ENCODE results near the gene RSPH6A.

The RSPH6A gene

GRCh38 chr19:45772912-45773311, 42.2 kb downstream of the RSPH6A start:
- Histone ChIP-seq H3K79me1 (replicated peaks; ENCODE audit: low read length, poor library complexity, severe bottlenecking) (peaks cover 7% of the 10 kb centered on the region), H3K18ac (ENCODE audit: low read depth in 1 of 2, low read length in 2 of 2) (no peak overlapping the region), H4K8ac (ENCODE audit: low read length) (no peak overlapping the region), H3K4me2 (ENCODE audit: low read length, poor library complexity, severe bottlenecking) (no peak overlapping the region), H2AK5ac (ENCODE audit: low read length, severe bottlenecking) (peak overlapping the region; percentile 40), H2BK120ac (ENCODE audit: low read depth, low read length) (no peak overlapping the region), H3K27me3 (ENCODE audit: control insufficient read depth in 1 of 2, insufficient read depth in 1 of 2, low read length in 2 of 2) (no peaks in the 10 kb centered on the region), H3K9me3 (ENCODE audit: control insufficient read depth, low read length) (no peaks in the 10 kb centered on the region), H3K27ac (ENCODE audit: low read length, poor library complexity, severe bottlenecking) (no peak overlapping the region), H3K36me3 (ENCODE audit: control insufficient read depth in 1 of 2, insufficient read depth in 2 of 2, low read depth in 1 of 2, low read length in 2 of 2) (peaks cover 50 to 56% of the 10 kb centered on the region in 2 experiments), H2BK12ac (ENCODE audit: low read length in 2 of 2) (no peak overlapping the region), H4K91ac (ENCODE audit: low read length) (no peak overlapping the region), H3K14ac (ENCODE audit: low read length in 2 of 2) (no peak overlapping the region), H2BK5ac (ENCODE audit: low read depth, low read length, poor library complexity, severe bottlenecking) (no peak overlapping the region), H2BK15ac (ENCODE audit: low read depth, poor library complexity, severe bottlenecking) (no peak overlapping the region), H2AFZ (ENCODE audit: low read depth, low read length) (no peak overlapping the region), H3K4me3 (ENCODE audit: insufficient read depth in 1 of 2, low read depth in 1 of 2, low read length in 2 of 2) (no peak overlapping the region), H3K9ac (ENCODE audit: low read length) (no peak overlapping the region), H3K4me1 (ENCODE audit: control insufficient read depth, insufficient read depth, low read depth, low read length) (peaks cover 22% of the 10 kb centered on the region), H3K4ac (ENCODE audit: low read depth in 1 of 2, low read length in 2 of 2) (no peak overlapping the region), H3K23ac (ENCODE audit: low read length in 2 of 2) (no peak overlapping the region)
- no peak for DNase-seq
- WGBS, result 96% methylated on average over 3 of the region's 3 CpGs

GRCh38 chr19:45772130-45772840, 42.8 kb downstream of the RSPH6A start:
- Histone ChIP-seq H3K9ac (ENCODE audit: low read length) (no peak overlapping the region), H2BK12ac (ENCODE audit: low read length in 2 of 2) (no peak overlapping the region), H3K4me3 (ENCODE audit: insufficient read depth in 1 of 2, low read depth in 1 of 2, low read length in 2 of 2) (no peak overlapping the region), H4K91ac (ENCODE audit: low read length) (no peak overlapping the region), H2AFZ (ENCODE audit: low read depth, low read length) (no peak overlapping the region), H3K4me1 (ENCODE audit: control insufficient read depth, insufficient read depth, low read depth, low read length) (peaks cover 24% of the 10 kb centered on the region), H2BK5ac (ENCODE audit: low read depth, low read length, poor library complexity, severe bottlenecking) (no peak overlapping the region), H2BK15ac (ENCODE audit: low read depth, poor library complexity, severe bottlenecking) (no peak overlapping the region), H3K18ac (ENCODE audit: low read depth in 1 of 2, low read length in 2 of 2) (no peak overlapping the region), H3K36me3 (ENCODE audit: control insufficient read depth in 1 of 2, insufficient read depth in 2 of 2, low read depth in 1 of 2, low read length in 2 of 2) (peaks cover 44 to 49% of the 10 kb centered on the region in 2 experiments), H3K23ac (ENCODE audit: low read length in 2 of 2) (no peak overlapping the region), H3K4me2 (ENCODE audit: low read length, poor library complexity, severe bottlenecking) (no peak overlapping the region), H3K9me3 (ENCODE audit: control insufficient read depth, low read length) (no peaks in the 10 kb centered on the region), H2AK5ac (ENCODE audit: low read length, severe bottlenecking) (peak overlapping the region; percentile 4), H2BK120ac (ENCODE audit: low read depth, low read length) (no peak overlapping the region), H3K4ac (ENCODE audit: low read depth in 1 of 2, low read length in 2 of 2) (no peak overlapping the region), H3K79me1 (replicated peaks; ENCODE audit: low read length, poor library complexity, severe bottlenecking) (peaks cover 6% of the 10 kb centered on the region), H3K27me3 (ENCODE audit: control insufficient read depth in 1 of 2, insufficient read depth in 1 of 2, low read length in 2 of 2) (no peaks in the 10 kb centered on the region), H3K27ac (ENCODE audit: low read length, poor library complexity, severe bottlenecking) (no peak overlapping the region), H4K8ac (ENCODE audit: low read length) (no peak overlapping the region), H3K14ac (ENCODE audit: low read length in 2 of 2) (no peak overlapping the region)
- no peak for DNase-seq
- WGBS, result 87% methylated on average over 13 of the region's 14 CpGs

DNA sequence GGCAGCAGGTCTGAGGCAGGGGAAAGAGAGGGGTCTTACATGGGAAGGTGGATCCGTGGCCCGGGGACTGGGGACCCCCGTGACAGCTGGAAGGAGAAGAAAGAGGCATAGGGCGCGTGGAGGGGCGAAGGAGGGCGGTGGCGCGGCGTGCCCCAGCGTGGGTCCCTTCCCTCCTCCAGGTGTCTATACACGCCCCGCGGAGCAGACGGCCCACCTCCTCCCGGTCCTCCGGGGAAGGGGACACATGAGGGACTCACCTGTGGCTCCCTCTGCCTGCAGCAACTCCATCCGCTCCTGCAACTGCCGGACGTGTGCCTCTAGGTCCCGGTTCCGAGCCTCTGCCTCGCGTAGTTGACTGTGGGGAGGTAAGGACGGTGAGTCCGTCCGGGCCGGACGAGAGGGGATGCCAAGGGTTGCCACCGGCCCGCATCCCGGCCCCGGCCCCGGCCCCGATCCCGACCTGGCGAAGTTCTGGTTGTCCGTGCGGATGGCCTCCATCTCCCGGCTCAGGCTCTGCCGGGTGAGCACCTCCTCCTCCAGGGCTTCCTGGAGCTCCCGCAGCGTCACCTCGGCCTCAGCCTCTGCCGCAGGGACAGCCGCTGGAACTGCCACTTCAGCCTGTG, 43.7 kb downstream of the RSPH6A start:
- Histone ChIP-seq H2BK120ac (ENCODE audit: low read depth, low read length) (no peak overlapping the region), H3K4me3 (ENCODE audit: insufficient read depth in 1 of 2, low read depth in 1 of 2, low read length in 2 of 2) (no peak overlapping the region), H2BK12ac (ENCODE audit: low read length in 2 of 2) (no peak overlapping the region), H2AFZ (ENCODE audit: low read depth, low read length) (no peak overlapping the region), H4K8ac (ENCODE audit: low read length) (peak overlapping the region; percentile 12), H3K23ac (ENCODE audit: low read length in 2 of 2) (no peak overlapping the region), H3K9ac (ENCODE audit: low read length) (peak overlapping the region; percentile 36), H3K18ac (ENCODE audit: low read depth in 1 of 2, low read length in 2 of 2) (no peak overlapping the region), H3K14ac (ENCODE audit: low read length in 2 of 2) (no peak overlapping the region), H3K27ac (ENCODE audit: low read length, poor library complexity, severe bottlenecking) (no peak overlapping the region), H3K4ac (ENCODE audit: low read depth in 1 of 2, low read length in 2 of 2) (no peak overlapping the region), H3K4me2 (ENCODE audit: low read length, poor library complexity, severe bottlenecking) (no peak overlapping the region), H3K36me3 (ENCODE audit: control insufficient read depth in 1 of 2, insufficient read depth in 2 of 2, low read depth in 1 of 2, low read length in 2 of 2) (peaks cover 35 to 41% of the 10 kb centered on the region in 2 experiments), H3K9me3 (ENCODE audit: control insufficient read depth, low read length) (no peaks in the 10 kb centered on the region), H3K4me1 (ENCODE audit: control insufficient read depth, insufficient read depth, low read depth, low read length) (peaks cover 29% of the 10 kb centered on the region), H2BK15ac (ENCODE audit: low read depth, poor library complexity, severe bottlenecking) (no peak overlapping the region), H3K27me3 (ENCODE audit: control insufficient read depth in 1 of 2, insufficient read depth in 1 of 2, low read length in 2 of 2) (no peaks in the 10 kb centered on the region), H3K79me1 (replicated peaks; ENCODE audit: low read length, poor library complexity, severe bottlenecking) (peaks cover 3% of the 10 kb centered on the region), H4K91ac (ENCODE audit: low read length) (no peak overlapping the region), H2AK5ac (ENCODE audit: low read length, severe bottlenecking) (no peak overlapping the region), H2BK5ac (ENCODE audit: low read depth, low read length, poor library complexity, severe bottlenecking) (no peak overlapping the region)
- no peak for DNase-seq
- WGBS, result 86% methylated on average over 46 of the region's 46 CpGs

Measured in mesenchymal stem cell (in vitro differentiated cells and primary cell).